Adrenal gland (tissue), 12 donors: ENCODE results near the gene CLDN9. TPM values are rescaled to one million over a fixed set of nuclear protein-coding genes. Genes with fewer than 3 reads are reported as not detected.

ENCODE experiments used
- DNase-seq, 7 donors: peaks; one replicate each; pipeline ENCODE4 v3.0.0-alpha.2; 2019 to 2020
- H3K27ac ChIP-seq, 5 donors: fragments of 200-600 bp; sonication (generic) in 4 of 5; 1 replicate in 3 of 5; 2 replicates in 2 of 5; pipeline versions ENCODE4 v1.5.1 to v1.8.0; 2016 to 2020; ENCODE audit warnings: mild to moderate bottlenecking in 1 of 5
- H3K27me3 ChIP-seq: fragments of 200-600 bp; 2 replicates; pipeline ENCODE4 v1.8.0; 2021
- H3K36me3 ChIP-seq, 2 donors: fragments of 200-600 bp; replicated peaks in 1 of 2; 1 replicate in 1 of 2; 2 replicates in 1 of 2; pipeline versions ENCODE4 v1.5.1 to v1.8.0; 2018 to 2022
- H3K4me1 ChIP-seq, 2 donors: fragments of 200-600 bp; replicated peaks in 1 of 2; 1 replicate in 1 of 2; 2 replicates in 1 of 2; pipeline versions ENCODE4 v1.5.1 to v1.8.0; 2018 to 2021
- H3K4me3 ChIP-seq, 4 donors: fragments of 200-600 bp; sonication (generic) in 3 of 4; one replicate each; pipeline ENCODE4 v1.5.1; 2016 to 2018
- H3K9me3 ChIP-seq, 3 donors: fragments of 200-600 bp; sonication (generic) in 1 of 3; replicated peaks in 1 of 3; 1 replicate in 2 of 3; 2 replicates in 1 of 3; pipeline versions ENCODE4 v1.5.1 to v1.8.0; 2016 to 2021
- POLR2A ChIP-seq, 2 donors: fragments of 450-650 bp; IDR thresholded peaks; one replicate each; pipeline ENCODE4 v1.6.1; 2017; ENCODE audit warnings: antibody characterized with exemption in 2 of 2, mild to moderate bottlenecking in 2 of 2, moderate library complexity in 1 of 2
- WGBS, 4 donors: extraction: QIAGEN DNeasy Blood & Tissue Kit in 2 of 4; methylation state at CpG; one replicate each; pipeline versions ENCODE4 v1.1.5 to v1.1.7; 2013 to 2017; 5-methylcytosine and 5-hydroxymethylcytosine counted together
- intact Hi-C, 2 donors: fragments of 100-400 bp; cut with DNase I; formaldehyde crosslinking; loops; one replicate each; pipeline versions ENCODE4 v1.14.1 to v1.15.0; 2022 to 2023
- polyA plus RNA-seq, 3 donors: library from polyadenylated mRNA; stranded (reverse); fragments of 200-250 nt in 2 of 3; fragments of 350-450 nt in 1 of 3; fragmentation: Illumina TruSeq in 1 of 3; extraction: RNeasy Lipid Tissue Mini Kit (QIAGEN cat#74804) in 1 of 3; gene quantifications; one replicate each; pipeline ENCODE4 v1.2.3, GENCODE V29; 2013 to 2014
- total RNA-seq, 9 donors: library from RNA; depleted of rRNA in 4 of 9; stranded (reverse); fragments of >200 nt in 4 of 9; fragments of 120-200 nt in 1 of 9; fragmentation: NEBNext Ultra II Directional in 1 of 9; extraction: Animal tissue kit (Norgen Biotek cat#: 25700) in 1 of 9; gene quantifications; one replicate each; pipeline versions ENCODE4 v1.1.0 to v1.2.4, GENCODE V29; 2013 to 2023
- TF ChIP-seq, protein P1 (sequence below), 6 experiments: fragments of 450-650 bp in 4 of 6; fragments of 200-600 bp in 2 of 6; sonication (generic) in 1 of 6; IDR thresholded peaks; 1 replicate in 5 of 6; 2 replicates in 1 of 6; pipeline versions ENCODE4 v1.5.1 to v1.8.0; 2016 to 2021; ENCODE audit warnings: antibody characterized with exemption in 6 of 6, mild to moderate bottlenecking in 2 of 6, moderate library complexity in 1 of 6
- donor health status: healthy with polysubstance abuse.
- donor health status: Bipolar disorder and iron deficiency.
- donor health status: DM: yes; HTN: yes; CAD: no.
- donor health status: DM: no; HTN: no; CAD: no.
- donor health status: DM: no; HTN: no; CAD: no.
- donor health status: DM: yes; HTN: yes; CAD: no.

CLDN9 gene
- total and polyA plus RNA-seq, 12 donors, result 0.28 to 1.4 (median 0.32) TPM; not detected in 8

DNA sequence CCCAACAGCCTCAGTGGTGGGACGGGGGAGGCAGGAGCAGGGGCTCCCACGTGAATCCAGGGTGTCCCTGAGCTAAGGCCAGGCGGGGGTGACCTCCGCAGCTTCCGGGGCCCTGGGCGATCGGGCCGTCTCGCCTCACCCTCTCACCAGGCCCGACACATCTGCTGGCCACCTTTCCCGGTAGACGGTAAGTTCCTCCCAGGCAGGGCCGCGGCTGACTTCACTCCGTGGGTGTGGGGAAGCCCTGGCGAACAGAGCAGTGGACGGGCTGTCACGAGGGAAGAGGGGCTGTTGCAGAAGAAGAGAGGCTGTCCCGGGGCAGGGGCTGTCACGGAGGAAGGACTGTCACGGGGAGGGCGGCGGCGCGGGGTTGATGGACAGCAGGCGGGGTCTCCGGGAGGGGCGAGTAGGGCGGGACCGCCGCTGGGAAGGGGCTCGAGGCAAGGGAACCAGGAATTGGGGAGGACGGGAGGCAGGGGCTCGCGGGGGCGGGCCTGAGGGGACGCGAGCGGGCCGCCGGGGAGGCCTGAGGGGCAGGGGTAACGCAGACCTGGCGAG is 33.0 kb upstream of the CLDN9 start:
- no peak for DNase-seq
- WGBS, 4 donors, result 3 to 10% (median 4%) methylated on average over 7 to 43 of the region's 43 CpGs

DNA sequence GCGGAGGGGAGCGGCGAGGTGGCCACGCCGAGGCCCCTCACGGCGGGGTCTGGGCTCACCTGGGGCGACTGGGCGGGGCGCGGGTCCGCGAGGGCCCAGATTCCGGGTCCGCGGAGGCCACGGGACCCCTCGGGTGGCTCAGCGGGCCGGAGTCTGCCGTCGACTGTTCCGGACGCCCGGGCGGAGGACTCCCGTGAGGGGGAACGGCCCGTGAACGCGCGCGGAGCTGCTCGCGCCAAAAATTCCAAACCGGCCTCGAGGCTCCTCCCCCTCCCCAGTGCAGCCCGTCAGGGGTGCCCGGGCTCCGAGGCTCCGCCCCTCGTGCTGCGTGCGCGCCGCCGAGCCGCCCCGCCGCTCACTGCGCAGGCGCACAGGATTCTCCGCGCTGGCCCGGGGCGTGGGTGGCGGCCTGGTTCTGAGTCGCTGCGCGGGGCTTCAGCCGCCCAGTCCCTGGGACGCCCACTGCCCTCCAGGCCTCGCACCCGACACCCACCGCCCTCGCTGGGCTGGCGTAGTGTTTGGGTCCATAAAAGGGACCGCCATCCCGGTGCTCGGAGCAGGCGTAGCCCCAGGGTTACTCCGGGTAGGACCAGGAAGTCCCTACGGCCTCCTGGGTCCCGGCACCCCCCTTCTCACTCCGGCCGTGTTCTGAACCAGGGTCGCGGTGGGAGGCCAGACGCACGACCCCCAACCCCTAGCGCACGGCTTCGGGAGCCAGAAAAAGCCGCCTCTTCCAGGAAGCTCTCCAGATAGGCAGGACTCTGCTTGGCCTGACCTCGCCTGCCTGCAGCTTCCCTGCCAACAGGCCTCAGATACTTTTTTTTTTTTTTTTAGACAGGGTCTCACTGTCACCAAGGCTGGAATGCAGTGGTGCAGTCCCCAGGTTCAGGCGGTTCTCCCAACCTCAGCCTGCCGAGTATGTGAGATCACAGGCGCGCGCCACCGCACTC is 32.2 kb upstream of the CLDN9 start, which contains the start of gene PKMYT1:
Gene PKMYT1, minus strand, starts transcription at position 220 of the 950 bp plus-strand sequence. CDS start 789 bp downstream, outside the sequence.
- WGBS, 4 donors, result 6 to 83% (median 11%) methylated on average over 6 to 91 of the region's 91 CpGs

More for the DNA sequence above, 33.0 kb upstream of the CLDN9 start:
- no peaks in the 10 kb centered on the region for H3K9me3 ChIP-seq
- H3K27ac ChIP-seq, result no peak overlapping the region
- peaks cover 4% of the 10 kb centered on the region for H3K27me3 ChIP-seq
- peaks cover 12 to 24% of the 10 kb centered on the region in 2 donors for H3K4me1 ChIP-seq
- no peak for TF ChIP-seq POLR2A (IDR thresholded peaks at IDR 0.05)
- TF ChIP-seq, protein P1, sequence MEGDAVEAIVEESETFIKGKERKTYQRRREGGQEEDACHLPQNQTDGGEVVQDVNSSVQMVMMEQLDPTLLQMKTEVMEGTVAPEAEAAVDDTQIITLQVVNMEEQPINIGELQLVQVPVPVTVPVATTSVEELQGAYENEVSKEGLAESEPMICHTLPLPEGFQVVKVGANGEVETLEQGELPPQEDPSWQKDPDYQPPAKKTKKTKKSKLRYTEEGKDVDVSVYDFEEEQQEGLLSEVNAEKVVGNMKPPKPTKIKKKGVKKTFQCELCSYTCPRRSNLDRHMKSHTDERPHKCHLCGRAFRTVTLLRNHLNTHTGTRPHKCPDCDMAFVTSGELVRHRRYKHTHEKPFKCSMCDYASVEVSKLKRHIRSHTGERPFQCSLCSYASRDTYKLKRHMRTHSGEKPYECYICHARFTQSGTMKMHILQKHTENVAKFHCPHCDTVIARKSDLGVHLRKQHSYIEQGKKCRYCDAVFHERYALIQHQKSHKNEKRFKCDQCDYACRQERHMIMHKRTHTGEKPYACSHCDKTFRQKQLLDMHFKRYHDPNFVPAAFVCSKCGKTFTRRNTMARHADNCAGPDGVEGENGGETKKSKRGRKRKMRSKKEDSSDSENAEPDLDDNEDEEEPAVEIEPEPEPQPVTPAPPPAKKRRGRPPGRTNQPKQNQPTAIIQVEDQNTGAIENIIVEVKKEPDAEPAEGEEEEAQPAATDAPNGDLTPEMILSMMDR (IDR thresholded peaks at IDR 0.05), result no peak
- no peaks in the 10 kb centered on the region for H3K36me3 ChIP-seq
- peak overlapping the region in 2 of 4 donors; percentile 62 to 72 for H3K4me3 ChIP-seq
- intact Hi-C loops, result loop anchor here in 1 of 2 donors (10.0 kb wide), 1 partner anchor 55 kb away; no protein-coding TSS in a partner anchor

DNA sequence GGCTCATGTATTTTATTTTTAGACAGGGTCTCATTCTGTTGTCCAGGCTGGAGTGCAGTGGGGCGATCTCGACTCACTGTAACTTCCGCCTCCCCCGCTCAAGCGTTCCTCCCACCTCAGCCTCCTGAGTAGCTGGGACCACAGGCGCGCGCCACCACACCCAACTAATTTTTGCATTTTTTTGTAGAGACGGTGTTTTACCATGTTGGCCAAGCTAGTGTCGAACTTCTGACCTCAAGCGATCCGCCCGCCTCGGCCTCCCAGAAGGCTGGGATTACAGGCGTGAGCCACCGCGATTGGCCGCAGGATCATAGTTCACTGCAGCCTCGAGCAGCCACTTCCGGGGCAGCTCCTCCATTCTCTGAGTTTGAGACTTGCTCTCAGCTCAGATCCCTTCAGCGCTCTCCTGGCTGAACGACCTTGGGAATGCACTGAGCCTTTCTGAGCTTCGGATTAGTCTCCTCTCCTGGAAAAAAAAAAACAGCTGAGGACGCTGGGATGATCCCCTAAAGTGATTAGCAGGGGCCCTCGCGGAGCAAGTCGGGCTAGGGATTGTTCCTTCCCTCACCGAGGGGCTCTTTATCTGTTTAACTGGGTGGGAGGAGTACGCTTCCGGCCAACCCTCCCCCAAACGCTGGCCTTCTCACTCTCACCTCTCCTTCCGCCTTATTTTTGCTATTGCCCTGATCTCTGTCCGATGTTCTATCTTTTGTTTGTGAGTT is 31.4 kb upstream of the CLDN9 start:
- 35 to 43% (median 38%) methylated on average over 33 of the region's 33 CpGs for WGBS, 4 donors
- intact Hi-C loops, result loop anchor here in 1 of 2 donors (10.0 kb wide), 1 partner anchor 57 kb away; no protein-coding TSS in a partner anchor
- H3K27ac ChIP-seq, result peak overlapping the region in 4 of 5 donors; percentile 78 to 84 (median 82)

More for the DNA sequence above, 32.2 kb upstream of the CLDN9 start, which contains the start of gene PKMYT1:
- Histone ChIP-seq H3K27me3 (peaks cover 4% of the 10 kb centered on the region), H3K36me3 (no peaks in the 10 kb centered on the region), H3K27ac (peak within 1 kb of the TSS in 4 of 5 donors; percentile 78 to 84 (median 82)), H3K4me3 (peak within 1 kb of the TSS in 3 of 4 donors; percentile 16 to 72 (median 62)), H3K9me3 (no peaks in the 10 kb centered on the region), H3K4me1 (peaks cover 12 to 24% of the 10 kb centered on the region in 2 donors)
- peak; percentile 85 to 93 (median 90) for DNase-seq
- peak; percentile 87 to 93 for TF ChIP-seq POLR2A (IDR thresholded peaks at IDR 0.05)
- TF ChIP-seq, protein P1 (IDR thresholded peaks at IDR 0.05), result no peak
- intact Hi-C loops, result loop anchor here in 1 of 2 donors (10.0 kb wide), 1 partner anchor 56 kb away; no protein-coding TSS in a partner anchor

More for the DNA sequence above, 31.4 kb upstream of the CLDN9 start:
- TF ChIP-seq, protein P1 (IDR thresholded peaks at IDR 0.05), result no peak
- peak in 1 of 2 donors; percentile 13 for TF ChIP-seq POLR2A (IDR thresholded peaks at IDR 0.05)
- peak overlapping the region in 1 of 4 donors; percentile 62 for H3K4me3 ChIP-seq
- H3K36me3 ChIP-seq, result no peaks in the 10 kb centered on the region
- H3K27me3 ChIP-seq, result peaks cover 4% of the 10 kb centered on the region
- H3K4me1 ChIP-seq, result peaks cover 12 to 24% of the 10 kb centered on the region in 2 donors
- peak in 6 of 7 donors; percentile 55 to 71 (median 69) for DNase-seq
- no peaks in the 10 kb centered on the region for H3K9me3 ChIP-seq
